Liver (tissue), 9 donors: ENCODE results near the gene LSM10. TPM values are rescaled to one million over a fixed set of nuclear protein-coding genes. Genes with fewer than 3 reads are reported as not detected.
A peak's percentile ranks its signal among the peaks of the same experiment; 100 is the strongest.

Experiments used
- DNase-seq: peaks from one replicate; pipeline ENCODE4 v3.0.0-alpha.2; 2017; ENCODE audit warnings: low spot score
- H3K27ac ChIP-seq, 2 donors: one replicate each; pipeline ENCODE4 v1.7.0; 2013; ENCODE audit warnings: inconsistent platforms in 2 of 2, low read length in 2 of 2, control low read depth in 1 of 2, low read depth in 1 of 2, mild to moderate bottlenecking in 1 of 2
- H3K27me3 ChIP-seq, 4 donors: one replicate each; pipeline versions ENCODE4 v1.6.1 to v1.7.0; 2013; ENCODE audit warnings: low read length in 3 of 4, inconsistent platforms in 1 of 4, mild to moderate bottlenecking in 1 of 4, moderate library complexity in 1 of 4; ENCODE audit not compliant: control insufficient read depth in 4 of 4, insufficient read depth in 4 of 4
- H3K36me3 ChIP-seq, 4 donors: one replicate each; pipeline versions ENCODE4 v1.6.1 to v1.7.0; 2013; ENCODE audit warnings: low read length in 3 of 4, mild to moderate bottlenecking in 3 of 4, low read depth in 1 of 4, moderate library complexity in 1 of 4; ENCODE audit not compliant: control insufficient read depth in 4 of 4, insufficient read depth in 3 of 4
- H3K4me1 ChIP-seq, 4 donors: one replicate each; pipeline versions ENCODE4 v1.6.1 to v1.7.0; 2013; ENCODE audit warnings: low read length in 3 of 4, mild to moderate bottlenecking in 3 of 4, moderate library complexity in 1 of 4; ENCODE audit not compliant: control insufficient read depth in 4 of 4, insufficient read depth in 4 of 4
- H3K4me3 ChIP-seq, 3 donors: one replicate each; pipeline versions ENCODE4 v1.6.1 to v1.7.0; 2013; ENCODE audit warnings: low read length in 3 of 3, control low read depth in 1 of 3, low read depth in 1 of 3, mild to moderate bottlenecking in 1 of 3
- H3K9ac ChIP-seq, 2 donors: one replicate each; pipeline ENCODE4 v1.7.0; 2013; ENCODE audit warnings: low read length in 2 of 2, mild to moderate bottlenecking in 2 of 2, moderate library complexity in 2 of 2, control low read depth in 1 of 2, low read depth in 1 of 2
- H3K9me3 ChIP-seq, 4 donors: one replicate each; pipeline versions ENCODE4 v1.6.1 to v1.7.0; 2013; ENCODE audit warnings: low read length in 3 of 4; ENCODE audit not compliant: control insufficient read depth in 4 of 4
- FOXA1 ChIP-seq: IDR thresholded peaks from 2 replicates; pipeline ENCODE4 v1.6.1; 2016; ENCODE audit warnings: antibody characterized with exemption
- HNF4A ChIP-seq, 2 donors: conservative IDR thresholded peaks; 2 replicates each; pipeline ENCODE4 v1.6.1; 2016; ENCODE audit warnings: antibody characterized with exemption in 2 of 2, mild to moderate bottlenecking in 2 of 2
- HNF4G ChIP-seq: IDR thresholded peaks from 2 replicates; pipeline ENCODE4 v1.6.1; 2016; ENCODE audit warnings: antibody characterized with exemption
- NR2F2 ChIP-seq: IDR thresholded peaks from 2 replicates; pipeline ENCODE4 v1.6.1; 2016; ENCODE audit warnings: antibody characterized with exemption
- RAD21 ChIP-seq, 2 donors: IDR thresholded peaks; 2 replicates each; pipeline ENCODE4 v1.6.1; 2016; ENCODE audit warnings: antibody characterized with exemption in 2 of 2, mild to moderate bottlenecking in 2 of 2
- REST ChIP-seq: IDR thresholded peaks from 2 replicates; pipeline ENCODE4 v1.6.1; 2016; ENCODE audit warnings: antibody characterized with exemption, mild to moderate bottlenecking
- SP1 ChIP-seq: IDR thresholded peaks from 2 replicates; pipeline ENCODE4 v1.6.1; 2018; ENCODE audit warnings: antibody characterized with exemption, mild to moderate bottlenecking
- WGBS: extraction: QIAGEN DNeasy Blood & Tissue Kit; methylation state at CpG from one replicate; pipeline ENCODE4 v1.1.7; 2013; 5-methylcytosine and 5-hydroxymethylcytosine counted together
- polyA plus RNA-seq, 2 donors: library from polyadenylated mRNA; stranded (reverse) in 1 of 2; unstranded in 1 of 2; fragments of 200-250 nt in 1 of 2; fragments of >200 nt in 1 of 2; fragmentation: Nextera tagmentation in 1 of 2; extraction: Ambion mirVana in 1 of 2; gene quantifications; one replicate each; pipeline versions ENCODE4 v1.2.1 to v1.2.3, GENCODE V29; 2013 to 2015
- total RNA-seq, 2 donors: library from RNA; depleted of rRNA; stranded (reverse); fragments of >200 nt; gene quantifications; one replicate each; pipeline ENCODE4 v1.2.3, GENCODE V29; 2014
- TF ChIP-seq, protein P1 (sequence below): fragments of 150-350 bp; IDR thresholded peaks from 2 replicates; pipeline ENCODE4 v1.5.1; 2017; ENCODE audit warnings: improper control_type of control experiment, low read depth, low read length; ENCODE audit not compliant: missing input control
- TF ChIP-seq, protein P2 (sequence below): IDR thresholded peaks from 2 replicates; pipeline ENCODE4 v1.6.1; 2016; ENCODE audit warnings: antibody characterized with exemption
- donor health status: healthy.
- donor health status: healthy.
- donor health status: healthy.
- donor health status: healthy.
- donor health status: healthy.

Gene LSM10
- total and polyA plus RNA-seq, 4 donors = 6.2 to 45.2 (median 24.1) TPM

GRCh38 chr1:36369061-36369861 lies 28.4 kb downstream of the LSM10 start:
- H3K9me3 ChIP-seq = no peaks in the 10 kb centered on the region
- peak; percentile 79 to 89 for TF ChIP-seq RAD21 (IDR thresholded peaks at IDR 0.05)
- TF ChIP-seq REST = no peak
- no peak for TF ChIP-seq HNF4G
- TF ChIP-seq, protein P1, sequence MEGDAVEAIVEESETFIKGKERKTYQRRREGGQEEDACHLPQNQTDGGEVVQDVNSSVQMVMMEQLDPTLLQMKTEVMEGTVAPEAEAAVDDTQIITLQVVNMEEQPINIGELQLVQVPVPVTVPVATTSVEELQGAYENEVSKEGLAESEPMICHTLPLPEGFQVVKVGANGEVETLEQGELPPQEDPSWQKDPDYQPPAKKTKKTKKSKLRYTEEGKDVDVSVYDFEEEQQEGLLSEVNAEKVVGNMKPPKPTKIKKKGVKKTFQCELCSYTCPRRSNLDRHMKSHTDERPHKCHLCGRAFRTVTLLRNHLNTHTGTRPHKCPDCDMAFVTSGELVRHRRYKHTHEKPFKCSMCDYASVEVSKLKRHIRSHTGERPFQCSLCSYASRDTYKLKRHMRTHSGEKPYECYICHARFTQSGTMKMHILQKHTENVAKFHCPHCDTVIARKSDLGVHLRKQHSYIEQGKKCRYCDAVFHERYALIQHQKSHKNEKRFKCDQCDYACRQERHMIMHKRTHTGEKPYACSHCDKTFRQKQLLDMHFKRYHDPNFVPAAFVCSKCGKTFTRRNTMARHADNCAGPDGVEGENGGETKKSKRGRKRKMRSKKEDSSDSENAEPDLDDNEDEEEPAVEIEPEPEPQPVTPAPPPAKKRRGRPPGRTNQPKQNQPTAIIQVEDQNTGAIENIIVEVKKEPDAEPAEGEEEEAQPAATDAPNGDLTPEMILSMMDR = peak; percentile 88
- TF ChIP-seq SP1 = peak; percentile 12
- no peak for TF ChIP-seq NR2F2
- no peak for TF ChIP-seq FOXA1
- DNase-seq = peak; percentile 92
- H3K27ac ChIP-seq = no peak overlapping the region
- 60% methylated on average over 7 of the region's 7 CpGs for WGBS
- H3K27me3 ChIP-seq = no peaks in the 10 kb centered on the region
- no peak overlapping the region for H3K4me3 ChIP-seq
- H3K36me3 ChIP-seq = peaks cover 0 to 7% (median 2%) of the 10 kb centered on the region in 4 donors
- peaks cover 8 to 28% (median 15%) of the 10 kb centered on the region in 4 donors for H3K4me1 ChIP-seq
- no peak overlapping the region for H3K9ac ChIP-seq

DNA sequence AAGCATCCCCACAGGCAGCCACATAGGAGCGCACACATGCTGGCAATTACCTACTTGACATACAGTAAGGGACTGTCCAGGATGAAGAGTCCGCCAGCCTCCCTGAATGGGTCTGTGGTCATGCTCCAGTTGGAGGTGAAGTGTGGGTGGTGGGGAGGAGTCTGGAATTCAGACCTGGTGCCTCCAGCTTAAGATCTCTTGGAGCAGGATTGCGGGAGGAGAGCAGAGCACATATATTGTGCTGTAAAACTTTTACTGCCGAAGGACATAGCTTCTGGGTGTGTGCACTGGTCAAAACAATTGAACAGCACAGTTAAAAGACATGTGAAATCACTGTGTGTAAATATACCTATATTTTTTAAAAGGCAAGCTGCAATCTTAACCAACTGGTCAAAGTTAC lies 29.9 kb downstream of the LSM10 start:
- WGBS = 93% methylated on average over 4 of the region's 4 CpGs
- peaks cover 0 to 13% (median 5%) of the 10 kb centered on the region in 4 donors for H3K4me1 ChIP-seq
- H3K9me3 ChIP-seq = no peaks in the 10 kb centered on the region
- H3K27ac ChIP-seq = no peak overlapping the region
- peaks cover 0 to 7% (median 3%) of the 10 kb centered on the region in 4 donors for H3K36me3 ChIP-seq
- H3K9ac ChIP-seq = no peak overlapping the region
- TF ChIP-seq, protein P1 = no peak
- no peak for DNase-seq
- H3K4me3 ChIP-seq = no peak overlapping the region
- H3K27me3 ChIP-seq = no peaks in the 10 kb centered on the region

- H3K27ac ChIP-seq = peak overlapping the region in 1 of 2 donors; percentile 33
- H3K4me3 ChIP-seq = no peak overlapping the region
- no peak for DNase-seq
- no peak overlapping the region for H3K9ac ChIP-seq
- H3K4me1 ChIP-seq = peaks cover 0 to 9% (median 4%) of the 10 kb centered on the region in 4 donors
- no peaks in the 10 kb centered on the region for H3K9me3 ChIP-seq
- 85% methylated on average over 5 of the region's 5 CpGs for WGBS
- H3K36me3 ChIP-seq = peaks cover 0 to 13% (median 8%) of the 10 kb centered on the region in 4 donors
- TF ChIP-seq, protein P2, sequence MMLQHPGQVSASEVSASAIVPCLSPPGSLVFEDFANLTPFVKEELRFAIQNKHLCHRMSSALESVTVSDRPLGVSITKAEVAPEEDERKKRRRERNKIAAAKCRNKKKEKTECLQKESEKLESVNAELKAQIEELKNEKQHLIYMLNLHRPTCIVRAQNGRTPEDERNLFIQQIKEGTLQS = no peak
- no peak for TF ChIP-seq HNF4G
- TF ChIP-seq HNF4A (conservative IDR thresholded peaks at IDR 0.05) = no peak
- H3K27me3 ChIP-seq = no peaks in the 10 kb centered on the region
Measured at GRCh38 chr1:36367066-36367465, 30.6 kb downstream of the LSM10 start.
